IMR-90 (cell line): ENCODE measurements around the gene AMZ1. TPM values are rescaled to one million over a fixed set of nuclear protein-coding genes. Genes with fewer than 3 reads are reported as not detected.

ENCODE experiments used
- ATAC-seq: fragments of 200-7000 bp; cut with Tn5 transposase; 2 replicates; pipeline ENCODE4 v1.9.1; 2020; ENCODE audit warnings: low read depth, mild to moderate bottlenecking, moderate library complexity
- BruUV-seq: library from RNA; stranded (reverse); fragments of 400-500 nt; replicated peaks from 2 replicates; lab custom pipeline; 2021; lab: Mats Ljungman, UMichigan
- CTCF ChIA-PET: fragments of 300-600 bp; formaldehyde crosslinking; extraction: SDS; loops from one replicate; lab custom pipeline; 2021; ENCODE audit warnings: antibody characterized with exemption; lab: Yijun Ruan, JAX
- POLR2A ChIA-PET: fragments of 300-600 bp; sonication (Branson Sonifier 250); formaldehyde crosslinking; loops from one replicate; lab custom pipeline; 2022; ENCODE audit warnings: antibody characterized with exemption; ENCODE audit not compliant: unreplicated experiment; lab: Charles Lee
- DNase-seq: peaks from one replicate; pipeline ENCODE4 v3.0.0; 2013
- H2AFZ ChIP-seq: replicated peaks from 2 replicates; pipeline ENCODE3; 2013; ENCODE audit warnings: low read length, mild to moderate bottlenecking; ENCODE audit not compliant: poor library complexity
- H2AK5ac ChIP-seq: 2 replicates; pipeline ENCODE4 v1.6.1; 2013; ENCODE audit warnings: low read depth, low read length, inconsistent platforms
- H2AK9ac ChIP-seq: replicated peaks from 2 replicates; pipeline ENCODE3; 2013; ENCODE audit warnings: mild to moderate bottlenecking, low read depth, low read length, moderate library complexity; ENCODE audit not compliant: poor library complexity
- H2BK120ac ChIP-seq: 2 replicates; pipeline ENCODE4 v1.6.1; 2013; ENCODE audit warnings: low read depth, low read length, inconsistent platforms
- H2BK15ac ChIP-seq: 3 replicates; pipeline ENCODE4 v1.6.1; 2013; ENCODE audit warnings: low read depth, low read length, inconsistent platforms
- H2BK20ac ChIP-seq: 2 replicates; pipeline ENCODE4 v1.6.1; 2013; ENCODE audit warnings: low read depth, mild to moderate bottlenecking, inconsistent platforms, low read length, moderate library complexity
- H2BK5ac ChIP-seq: 2 replicates; pipeline ENCODE4 v1.6.1; 2013; ENCODE audit warnings: mild to moderate bottlenecking, low read depth, low read length, inconsistent platforms; ENCODE audit not compliant: poor library complexity, severe bottlenecking
- H3K14ac ChIP-seq: replicated peaks from 2 replicates; pipeline ENCODE4 v1.6.1; 2013; ENCODE audit warnings: low read depth, low read length, inconsistent platforms
- H3K18ac ChIP-seq: 2 replicates; pipeline ENCODE4 v1.6.1; 2013; ENCODE audit warnings: low read depth, low read length, control low read depth
- H3K23ac ChIP-seq: 2 replicates; pipeline ENCODE4 v1.6.1; 2013; ENCODE audit warnings: low read depth, low read length, inconsistent platforms
- H3K27ac ChIP-seq: 2 replicates; pipeline ENCODE4 v1.5.1; 2013; ENCODE audit warnings: mild to moderate bottlenecking, control low read depth, low read length; ENCODE audit not compliant: insufficient read depth
- H3K27me3 ChIP-seq: 2 replicates; pipeline ENCODE4 v1.6.1; 2013; ENCODE audit warnings: low read length; ENCODE audit not compliant: control insufficient read depth, insufficient read depth
- H3K36me3 ChIP-seq: 2 replicates; pipeline ENCODE4 v1.6.1; 2013; ENCODE audit warnings: low read length, mixed read lengths; ENCODE audit not compliant: control insufficient read depth, insufficient read depth
- H3K4ac ChIP-seq: 2 replicates; pipeline ENCODE4 v1.6.1; 2013; ENCODE audit warnings: low read depth, low read length, inconsistent platforms
- H3K4me1 ChIP-seq: 2 replicates; pipeline ENCODE4 v1.6.1; 2013; ENCODE audit warnings: low read length, mixed read lengths; ENCODE audit not compliant: control insufficient read depth, insufficient read depth
- H3K4me2 ChIP-seq: 2 replicates; pipeline ENCODE4 v1.6.1; 2013; ENCODE audit warnings: low read depth, mild to moderate bottlenecking, control low read depth, low read length, moderate library complexity
- H3K4me3 ChIP-seq: 2 replicates; pipeline ENCODE4 v1.5.1; 2013; ENCODE audit warnings: low read depth, mild to moderate bottlenecking, control low read depth, low read length, moderate library complexity; ENCODE audit not compliant: insufficient read depth
- H3K56ac ChIP-seq: 2 replicates; pipeline ENCODE4 v1.6.1; 2013; ENCODE audit warnings: low read length, inconsistent platforms; ENCODE audit not compliant: insufficient read depth; ENCODE audit errors: extremely low read depth
- H3K79me1 ChIP-seq, 2 experiments: 2 replicates each; pipeline ENCODE4 v1.6.1; 2013; ENCODE audit warnings: low read length in 2 of 2, inconsistent platforms in 1 of 2, low read depth in 1 of 2
- H3K9ac ChIP-seq: 2 replicates; pipeline ENCODE4 v1.6.1; 2013; ENCODE audit warnings: low read depth, low read length, control low read depth
- H3K9me1 ChIP-seq: 2 replicates; pipeline ENCODE4 v1.6.1; 2013; ENCODE audit warnings: low read length, inconsistent platforms; ENCODE audit not compliant: insufficient read depth
- H3K9me3 ChIP-seq: 2 replicates; pipeline ENCODE4 v1.6.1; 2013; ENCODE audit warnings: low read length; ENCODE audit not compliant: control insufficient read depth, insufficient read depth
- H4K20me1 ChIP-seq: 2 replicates; pipeline ENCODE4 v1.6.1; 2013; ENCODE audit warnings: low read length, inconsistent platforms; ENCODE audit not compliant: insufficient read depth
- H4K5ac ChIP-seq: 2 replicates; pipeline ENCODE4 v1.6.1; 2013; ENCODE audit warnings: mild to moderate bottlenecking, low read depth, low read length, control low read depth
- H4K8ac ChIP-seq, 2 experiments: 2 replicates each; pipeline ENCODE4 v1.6.1; 2013; ENCODE audit warnings: low read depth in 2 of 2, low read length in 2 of 2, control low read depth in 1 of 2, inconsistent platforms in 1 of 2
- H4K91ac ChIP-seq: 2 replicates; pipeline ENCODE4 v1.6.1; 2013; ENCODE audit warnings: low read depth, low read length, inconsistent platforms; ENCODE audit not compliant: insufficient read depth
- CEBPB ChIP-seq: IDR thresholded peaks from 2 replicates; pipeline ENCODE4 v1.6.1; 2012; ENCODE audit warnings: low read depth, low read length, improper control_type of control experiment
- CHD1 ChIP-seq: IDR thresholded peaks from 2 replicates; pipeline ENCODE4 v1.6.1; 2012; ENCODE audit warnings: low read depth, low read length, improper control_type of control experiment
- MXI1 ChIP-seq: IDR thresholded peaks from 2 replicates; pipeline ENCODE4 v1.6.1; 2012; ENCODE audit warnings: low read depth, mild to moderate bottlenecking, low read length, moderate library complexity, borderline replicate concordance
- NFE2L2 ChIP-seq: fragments of 150-350 bp; IDR thresholded peaks from 2 replicates; pipeline ENCODE4 v1.6.1; 2016; ENCODE audit warnings: low read depth, mild to moderate bottlenecking, low read length
- POLR2A ChIP-seq: IDR thresholded peaks from 2 replicates; pipeline ENCODE4 v1.6.1; 2012; ENCODE audit warnings: mild to moderate bottlenecking, low read depth, low read length
- WGBS, 2 experiments: methylation state at CpG; one replicate each; pipeline versions ENCODE4 v1.1.5 to v1.1.7; 2013; ENCODE audit warnings: missing lambda C conversion rate in 2 of 2; ENCODE audit not compliant: insufficient read length in 1 of 2; ENCODE audit errors: extremely low coverage in 2 of 2; 5-methylcytosine and 5-hydroxymethylcytosine counted together
- dilution Hi-C: fragments of 300-500 bp; cut with HindIII; formaldehyde crosslinking; loops from one replicate; pipeline ENCODE4 v1.14.3; 2018; ENCODE audit warnings: low sequenced_read_pairs; ENCODE audit not compliant: unreplicated experiment
- in situ Hi-C: fragments of 300-500 bp; cut with MboI; formaldehyde crosslinking; loops from 3 replicates; pipeline ENCODE4 v1.14.3; 2019; ENCODE audit warnings: low sequenced_read_pairs, inconsistent platforms, mixed read lengths
- intact Hi-C: fragments of 100-400 bp; cut with micrococcal nuclease; formaldehyde crosslinking; loops from 2 replicates; pipeline ENCODE4 v1.10.0; 2022
- polyA plus RNA-seq, 3 experiments: library from polyadenylated mRNA; depleted of rRNA; stranded (reverse); fragments of >200 nt; gene quantifications; 2 replicates each; pipeline ENCODE4 v1.2.3, GENCODE V29; 2012; ENCODE audit warnings: low replicate concordance in 1 of 3
- total RNA-seq: library from RNA; depleted of rRNA; stranded (reverse); fragments of >200 nt; gene quantifications from 2 replicates; pipeline ENCODE4 v1.2.3, GENCODE V29; 2012
- TF ChIP-seq, protein P1 (sequence below): fragments of 150-350 bp; IDR thresholded peaks from 2 replicates; pipeline ENCODE4 v1.6.1; 2016; ENCODE audit warnings: low read depth, mild to moderate bottlenecking, low read length, moderate library complexity, borderline replicate concordance
- TF ChIP-seq, protein P2 (sequence below): fragments of 150-350 bp; IDR thresholded peaks from 2 replicates; pipeline ENCODE4 v1.6.1; 2017; ENCODE audit warnings: mild to moderate bottlenecking, antibody characterized with exemption, low read length, low read depth

Gene AMZ1
- total and polyA plus RNA-seq, 2 of the 4 experiments (the other 2 are of a cell fraction): 0.54 to 1.6 TPM

DNA sequence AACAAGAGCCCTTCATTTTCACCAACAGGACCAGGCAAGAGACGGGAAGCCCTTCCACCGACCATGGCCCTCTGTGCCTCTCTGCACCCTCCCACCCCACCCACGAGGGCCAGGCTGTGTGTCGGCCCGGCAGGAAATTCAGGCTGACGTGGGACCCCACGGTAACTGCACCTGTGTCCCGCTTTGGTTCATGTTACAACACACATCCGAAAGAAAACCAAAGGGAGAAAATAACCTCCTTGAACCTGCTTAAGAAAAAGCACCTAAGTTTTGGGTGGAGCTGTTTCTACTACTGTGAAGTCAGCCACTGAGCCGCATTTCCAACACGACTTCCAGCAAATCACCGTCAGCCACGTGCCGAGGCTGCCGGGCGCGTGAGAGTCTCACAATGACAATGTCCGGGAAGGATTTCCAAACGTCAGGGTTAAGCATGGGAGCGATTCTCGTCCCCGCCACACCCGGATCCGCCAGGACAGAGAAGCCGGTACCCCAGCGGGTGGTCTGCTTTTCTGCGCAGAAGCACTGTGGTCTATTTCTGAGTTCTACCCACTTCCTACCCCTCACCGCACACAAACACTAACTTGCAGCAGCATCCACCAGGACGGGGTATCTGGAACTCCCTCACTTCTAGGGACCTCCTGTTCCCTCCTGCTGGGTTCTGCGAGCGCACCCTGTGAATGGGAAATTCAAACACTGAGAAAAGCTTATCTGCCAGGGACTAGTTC is 36.6 kb downstream of the AMZ1 start:
- no TSS peak for BruUV-seq
- in situ Hi-C loops (no loop called here), intact Hi-C loops (no loop called here), dilution Hi-C loops (no loop called here)
- peaks cover 29 to 64% of the 10 kb centered on the region in 2 experiments for H3K79me1 ChIP-seq
- no peak overlapping the region for H3K4me2 ChIP-seq
- H4K5ac ChIP-seq: no peak overlapping the region
- peaks cover 39% of the 10 kb centered on the region for H3K36me3 ChIP-seq
- H3K4me1 ChIP-seq: peaks cover 11% of the 10 kb centered on the region
- 97% methylated on average over 17 of the region's 31 CpGs; no CpG with 5 or more reads in 1 of the 2 experiments for WGBS, 2 experiments
- no peak overlapping the region for H4K91ac ChIP-seq
- H3K4me3 ChIP-seq: no peak overlapping the region
- DNase-seq: no peak
- H3K27me3 ChIP-seq: no peaks in the 10 kb centered on the region
- H2AK5ac ChIP-seq: no peak overlapping the region
- no peak overlapping the region for H3K9ac ChIP-seq
- TF ChIP-seq MXI1 (no peak), CEBPB (no peak), CHD1 (no peak), NFE2L2 (no peak), POLR2A (no peak)
- TF ChIP-seq, protein P1, sequence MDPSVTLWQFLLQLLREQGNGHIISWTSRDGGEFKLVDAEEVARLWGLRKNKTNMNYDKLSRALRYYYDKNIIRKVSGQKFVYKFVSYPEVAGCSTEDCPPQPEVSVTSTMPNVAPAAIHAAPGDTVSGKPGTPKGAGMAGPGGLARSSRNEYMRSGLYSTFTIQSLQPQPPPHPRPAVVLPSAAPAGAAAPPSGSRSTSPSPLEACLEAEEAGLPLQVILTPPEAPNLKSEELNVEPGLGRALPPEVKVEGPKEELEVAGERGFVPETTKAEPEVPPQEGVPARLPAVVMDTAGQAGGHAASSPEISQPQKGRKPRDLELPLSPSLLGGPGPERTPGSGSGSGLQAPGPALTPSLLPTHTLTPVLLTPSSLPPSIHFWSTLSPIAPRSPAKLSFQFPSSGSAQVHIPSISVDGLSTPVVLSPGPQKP: no peak
- TF ChIP-seq, protein P2, sequence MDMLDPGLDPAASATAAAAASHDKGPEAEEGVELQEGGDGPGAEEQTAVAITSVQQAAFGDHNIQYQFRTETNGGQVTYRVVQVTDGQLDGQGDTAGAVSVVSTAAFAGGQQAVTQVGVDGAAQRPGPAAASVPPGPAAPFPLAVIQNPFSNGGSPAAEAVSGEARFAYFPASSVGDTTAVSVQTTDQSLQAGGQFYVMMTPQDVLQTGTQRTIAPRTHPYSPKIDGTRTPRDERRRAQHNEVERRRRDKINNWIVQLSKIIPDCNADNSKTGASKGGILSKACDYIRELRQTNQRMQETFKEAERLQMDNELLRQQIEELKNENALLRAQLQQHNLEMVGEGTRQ: no peak
- H3K14ac ChIP-seq: no peak overlapping the region
- H2AFZ ChIP-seq: no peak overlapping the region
- no peaks in the 10 kb centered on the region for H3K9me3 ChIP-seq
- no peak overlapping the region for H2AK9ac ChIP-seq
- H4K20me1 ChIP-seq: peaks cover 8% of the 10 kb centered on the region
- H3K9me1 ChIP-seq: peaks cover 10% of the 10 kb centered on the region; the same call in 1 of the 2 replicates
- H3K18ac ChIP-seq: no peak overlapping the region
- H3K27ac ChIP-seq: no peak overlapping the region
- ChIA-PET POLR2A (no interaction called here), CTCF (no interaction called here)
- no peak overlapping the region for H3K4ac ChIP-seq
- no peak for ATAC-seq
- H2BK120ac ChIP-seq: no peak overlapping the region
- H2BK15ac ChIP-seq: no peak overlapping the region
- no peak overlapping the region for H2BK20ac ChIP-seq
- H2BK5ac ChIP-seq: no peak overlapping the region
- H4K8ac ChIP-seq: no peak overlapping the region
- H3K56ac ChIP-seq: no peak overlapping the region
- no peak overlapping the region for H3K23ac ChIP-seq
